Measurements from ENCODE around the gene IRF7.

The IRF7 gene

GRCh38 chr11:640021-640706 lies 24.4 kb upstream of the IRF7 start:
- peak in 1 of 2 experiments; percentile 62 for DNase-seq

- no peak for DNase-seq
These were observed 23.7 kb upstream of the IRF7 start for GRCh38 chr11:639332-639955.

GRCh38 chr11:638631-639331 lies 23.0 kb upstream of the IRF7 start:
- no peak for DNase-seq

- DNase-seq, result no peak
These were observed 22.1 kb upstream of the IRF7 start for GRCh38 chr11:637593-638521.

- DNase-seq, result no peak
These were observed 21.5 kb upstream of the IRF7 start for GRCh38 chr11:637333-637592.

- no peak for DNase-seq
These were observed 21.0 kb upstream of the IRF7 start, which contains the start of gene DRD4 for GRCh38 chr11:636511-637332. TSS of gene DRD4 (plus strand) at chr11:637269. CDS start at chr11:637305, 36 bp downstream.

- DNase-seq, result no peak
These were observed 20.3 kb upstream of the IRF7 start for GRCh38 chr11:635945-636510.

- DNase-seq, result no peak
These were observed 15.1 kb upstream of the IRF7 start for GRCh38 chr11:630871-631270.

GRCh38 chr11:629237-629583 lies 13.5 kb upstream of the IRF7 start:
- DNase-seq, result peak; percentile 35 to 44

- no peak for DNase-seq
These were observed 12.3 kb upstream of the IRF7 start for GRCh38 chr11:628056-628455.

- no peak for DNase-seq
These were observed 11.5 kb upstream of the IRF7 start for GRCh38 chr11:627308-627576.

GRCh38 chr11:626475-627307 lies 10.9 kb upstream of the IRF7 start, which contains the start of gene SCT:
TSS of gene SCT (minus strand) at chr11:627181. CDS start at chr11:627143, 38 bp downstream.
- no peak for DNase-seq

- no peak for DNase-seq
These were observed 10.0 kb upstream of the IRF7 start for GRCh38 chr11:625636-626268.

- DNase-seq, result no peak
These were observed 9.2 kb upstream of the IRF7 start, which contains the start of gene CDHR5 for GRCh38 chr11:624705-625635. TSS of gene CDHR5 (minus strand) at chr11:624955. CDS start at chr11:624902, 53 bp downstream.

GRCh38 chr11:623999-624704 lies 8.4 kb upstream of the IRF7 start:
- DNase-seq, result no peak

GRCh38 chr11:623349-623869 lies 7.7 kb upstream of the IRF7 start:
- DNase-seq, result no peak

GRCh38 chr11:621838-622237 lies 6.1 kb upstream of the IRF7 start:
- no peak for DNase-seq

Measured in Kasumi-1 (cell line).